K562 (cell line): ENCODE results near the gene RIMBP3C. TPM values are rescaled to one million over a fixed set of nuclear protein-coding genes. Genes with fewer than 3 reads are reported as not detected.

ENCODE experiments used
- ARID3A ChIP-seq: IDR thresholded peaks from 2 replicates; pipeline ENCODE4 v1.6.1; 2012; ENCODE audit warnings: low read depth, low read length, improper control_type of control experiment, borderline replicate concordance
- ASH1L ChIP-seq: fragments of 450-650 bp; IDR thresholded peaks from 2 replicates; pipeline ENCODE4 v1.6.1; 2018; ENCODE audit warnings: borderline replicate concordance, mild to moderate bottlenecking, low read depth; ENCODE audit not compliant: partially characterized antibody
- CREB3L1 ChIP-seq: fragments of 450-650 bp; IDR thresholded peaks from 2 replicates; pipeline ENCODE4 v1.6.1; 2014; ENCODE audit warnings: low read depth, mild to moderate bottlenecking, moderate library complexity, borderline replicate concordance
- CTBP1 ChIP-seq: fragments of 450-650 bp; IDR thresholded peaks from 2 replicates; pipeline ENCODE4 v1.6.1; 2016; ENCODE audit warnings: borderline replicate concordance
- EP400 ChIP-seq: fragments of 450-650 bp; IDR thresholded peaks from 2 replicates; pipeline ENCODE4 v1.6.1; 2017; ENCODE audit warnings: antibody characterized with exemption, mild to moderate bottlenecking, moderate library complexity
- HDAC3 ChIP-seq: fragments of 450-650 bp; IDR thresholded peaks from 2 replicates; pipeline ENCODE4 v1.6.1; 2018; ENCODE audit warnings: borderline replicate concordance, mild to moderate bottlenecking, moderate library complexity; ENCODE audit not compliant: partially characterized antibody
- KLF10 ChIP-seq: fragments of 250-450 bp; sonication (Bioruptor Pico); IDR thresholded peaks from 2 replicates; pipeline ENCODE4 v1.6.1; 2021; ENCODE audit warnings: matching md5 sums
- MCM3 ChIP-seq: fragments of 450-650 bp; IDR thresholded peaks from 2 replicates; pipeline ENCODE4 v1.6.1; 2016
- MECOM ChIP-seq: fragments of 250-450 bp; sonication (Bioruptor Pico); IDR thresholded peaks from 2 replicates; pipeline ENCODE4 v1.8.0; 2022; ENCODE audit warnings: inconsistent platforms
- PURB ChIP-seq: sonication (generic); formaldehyde crosslinking; IDR thresholded peaks from 2 replicates; pipeline ENCODE4 v1.9.0; 2021; ENCODE audit warnings: low read depth, mild to moderate bottlenecking, missing genetic modification reagents
- ZBED1 ChIP-seq: IDR thresholded peaks from 2 replicates; pipeline ENCODE4 v1.6.1; 2014
- ZFP30 ChIP-seq: fragments of 250-450 bp; sonication (Bioruptor Pico); IDR thresholded peaks from 2 replicates; pipeline ENCODE4 v1.8.0; 2022; ENCODE audit warnings: moderate library complexity, mild to moderate bottlenecking, inconsistent platforms, borderline replicate concordance
- ZKSCAN8 ChIP-seq: fragments of 200-800 bp; sonication (Bioruptor generic); IDR thresholded peaks from 2 replicates; pipeline ENCODE4 v1.6.1; 2016; ENCODE audit warnings: missing genetic modification characterization, missing compliant biosample characterization
- ZNF518B ChIP-seq: fragments of 250-450 bp; sonication (Bioruptor Pico); IDR thresholded peaks from 2 replicates; pipeline ENCODE4 v1.5.0; 2021; ENCODE audit warnings: mild to moderate bottlenecking, moderate library complexity
- ZNF668 ChIP-seq: fragments of 250-450 bp; sonication (Bioruptor Pico); IDR thresholded peaks from 2 replicates; pipeline ENCODE4 v1.8.0; 2022; ENCODE audit warnings: mild to moderate bottlenecking, inconsistent platforms
- ZNF780A ChIP-seq: fragments of 250-450 bp; sonication (Bioruptor Pico); IDR thresholded peaks from 2 replicates; pipeline ENCODE4 v1.5.0; 2021; ENCODE audit warnings: mild to moderate bottlenecking
- ZNF830 ChIP-seq: fragments of 250-450 bp; sonication (Bioruptor Pico); IDR thresholded peaks from 2 replicates; pipeline ENCODE4 v1.5.0; 2021; ENCODE audit warnings: mild to moderate bottlenecking
- polyA plus RNA-seq, 8 experiments: library from polyadenylated mRNA; depleted of rRNA in 4 of 8; stranded (reverse) in 5 of 8; unstranded in 3 of 8; fragments of >200 nt; fragmentation: Nextera tagmentation in 2 of 8; fragmentation: Illumina TruSeq in 1 of 8; extraction: Ambion mirVana in 2 of 8; extraction: Trizol in 1 of 8; gene quantifications; 2 replicates each; pipeline versions ENCODE4 v1.2.1 to v1.2.3, GENCODE V29; 2011 to 2014; ENCODE audit warnings: inconsistent platforms in 1 of 8, missing spikeins in 1 of 8
- total RNA-seq, 7 experiments: library from RNA; depleted of rRNA in 6 of 7; stranded (reverse); fragments of >200 nt in 6 of 7; fragmentation: Illumina TruSeq in 2 of 7; extraction: Trizol in 2 of 7; gene quantifications; 2 replicates each; pipeline versions ENCODE4 v1.2.1 to v1.2.3, GENCODE V29; 2011 to 2021; ENCODE audit warnings: low replicate concordance in 1 of 7

RIMBP3C gene
- total and polyA plus RNA-seq, 9 of the 15 experiments (the other 6 are each of a cell fraction or from before 2014, with no cell fraction given), result 0.09 to 0.98 (median 0.17) TPM; not detected in 2

GRCh38 chr22:21587803-21588611, 36.7 kb upstream of the RIMBP3C start (continued):
- TF ChIP-seq PURB (CRISPR knock-in tag) (no peak), ZBED1 (no peak), ZKSCAN8 (CRISPR knock-in tag) (no peak), HDAC3 (no peak), KLF10 (CRISPR knock-in tag) (no peak), ZNF518B (CRISPR knock-in tag) (no peak), ZFP30 (CRISPR knock-in tag) (no peak), ASH1L (no peak), ARID3A (peak; percentile 94; the same call in 1 of the 2 replicates), CREB3L1 (no peak), ZNF830 (CRISPR knock-in tag) (no peak), MECOM (no peak), ZNF668 (no peak), EP400 (no peak), MCM3 (no peak), ZNF780A (CRISPR knock-in tag) (no peak), CTBP1 (no peak)
